HepG2 (cell line): ENCODE measurements around the gene ADAM19. TPM values are rescaled to one million over a fixed set of nuclear protein-coding genes. Genes with fewer than 3 reads are reported as not detected.

ENCODE experiments used
- ATAC-seq: fragments of 200-7000 bp; cut with Tn5 transposase; 3 replicates; pipeline ENCODE4 v1.9.1; 2020; ENCODE audit warnings: mild to moderate bottlenecking, moderate library complexity
- BruUV-seq: library from RNA; stranded (reverse); fragments of 400-500 nt; replicated peaks from 2 replicates; lab custom pipeline; 2021; lab: Mats Ljungman, UMichigan
- CTCF ChIA-PET: fragments of 300-600 bp; formaldehyde crosslinking; extraction: SDS; loops from one replicate; lab custom pipeline; 2021; ENCODE audit warnings: low total read pairs, inconsistent platforms, low intra/inter-chr PET ratio; lab: Yijun Ruan, JAX
- POLR2A ChIA-PET: fragments of 350-600 bp; sonication (Branson Sonifier 250); formaldehyde crosslinking; loops from one replicate; lab custom pipeline; 2020; ENCODE audit warnings: antibody characterized with exemption, inconsistent platforms; lab: Yijun Ruan, JAX
- DNase-seq: peaks from one replicate; pipeline ENCODE4 v3.0.0-alpha.2; 2015; ENCODE audit warnings: low spot score
- FAIRE-seq: peaks from 3 replicates; lab custom pipeline; 2011; peaks lifted over from hg19 to GRCh38; lab: Jason Lieb, UNC
- H2AFZ ChIP-seq: one replicate; pipeline ENCODE4 v1.6.1; 2011; ENCODE audit warnings: low read length, inconsistent platforms
- H3K27ac ChIP-seq: fragments of 300-600 bp; 3 replicates; pipeline ENCODE4 v1.8.0; 2011; ENCODE audit warnings: mixed run types, mild to moderate bottlenecking, mixed read lengths, low read length, inconsistent platforms; ENCODE audit not compliant: insufficient read depth; ENCODE audit errors: extremely low read length
- H3K27me3 ChIP-seq, 2 experiments: fragments of 200-600 bp in 1 of 2; 2 replicates in 1 of 2; 3 replicates in 1 of 2; pipeline versions ENCODE4 v1.6.0 to v1.8.0; 2011; ENCODE audit warnings: low read length in 2 of 2, mild to moderate bottlenecking in 2 of 2, moderate library complexity in 2 of 2, inconsistent platforms in 1 of 2; ENCODE audit not compliant: insufficient read depth in 2 of 2, control insufficient read depth in 1 of 2
- H3K36me3 ChIP-seq, 2 experiments: fragments of 200-600 bp in 1 of 2; replicated peaks in 1 of 2; 2 replicates in 1 of 2; 3 replicates in 1 of 2; pipeline versions ENCODE4 v1.5.1 to v1.8.0; 2011; ENCODE audit warnings: low read length in 2 of 2, inconsistent platforms in 1 of 2; ENCODE audit not compliant: insufficient read depth in 2 of 2, control insufficient read depth in 1 of 2
- H3K4me1 ChIP-seq: 2 replicates; pipeline ENCODE4 v1.5.1; 2012; ENCODE audit warnings: low read length, inconsistent platforms; ENCODE audit not compliant: insufficient read depth
- H3K4me2 ChIP-seq: 2 replicates; pipeline ENCODE4 v1.6.0; 2011; ENCODE audit warnings: low read depth, low read length, inconsistent platforms
- H3K4me3 ChIP-seq, 3 experiments: fragments of 200-600 bp in 1 of 3; sonication (generic), shearing (Covaris generic) in 1 of 3; replicated peaks in 1 of 3; 2 replicates each; pipeline ENCODE4 v1.5.1; 2011 to 2016; ENCODE audit warnings: low read length in 3 of 3, inconsistent platforms in 2 of 3, low read depth in 2 of 3, mild to moderate bottlenecking in 2 of 3, control low read depth in 1 of 3, mixed read lengths in 1 of 3; ENCODE audit not compliant: insufficient read depth in 1 of 3
- H3K79me2 ChIP-seq: one replicate; pipeline ENCODE4 v1.6.1; 2011; ENCODE audit warnings: low read length, inconsistent platforms; ENCODE audit not compliant: insufficient read depth
- H3K9ac ChIP-seq: 2 replicates; pipeline ENCODE4 v1.6.0; 2011; ENCODE audit warnings: mild to moderate bottlenecking, low read depth, low read length, inconsistent platforms; ENCODE audit not compliant: insufficient read depth
- H3K9me3 ChIP-seq: 2 replicates; pipeline ENCODE4 v1.5.1; 2012; ENCODE audit warnings: mild to moderate bottlenecking, low read length
- H4K20me1 ChIP-seq: 2 replicates; pipeline ENCODE4 v1.6.0; 2011; ENCODE audit warnings: inconsistent platforms, mild to moderate bottlenecking, low read length, moderate library complexity; ENCODE audit not compliant: insufficient read depth
- IRF2 ChIP-seq: IDR thresholded peaks from 2 replicates; pipeline ENCODE4 v1.6.1; 2018; ENCODE audit warnings: missing genetic modification reagents, missing compliant biosample characterization
- ISX ChIP-seq: sonication (generic); formaldehyde crosslinking; conservative IDR thresholded peaks from 2 replicates; pipeline ENCODE4 v1.5.0; 2020; ENCODE audit warnings: missing genetic modification reagents
- NRL ChIP-seq: sonication (generic); formaldehyde crosslinking; IDR thresholded peaks from 2 replicates; pipeline ENCODE4 v1.5.0; 2020; ENCODE audit warnings: missing genetic modification reagents, mild to moderate bottlenecking, moderate library complexity, borderline replicate concordance
- TP53 ChIP-seq: sonication (generic); formaldehyde crosslinking; conservative IDR thresholded peaks from 2 replicates; pipeline ENCODE4 v1.4.0; 2020; ENCODE audit warnings: missing genetic modification reagents
- ZNF335 ChIP-seq: sonication (generic); formaldehyde crosslinking; IDR thresholded peaks from 2 replicates; pipeline ENCODE4 v1.4.0; 2020; ENCODE audit warnings: missing genetic modification reagents
- WGBS: methylation state at CpG from one replicate; pipeline ENCODE4 v1.1.6; 2017; ENCODE audit warnings: low lambda C conversion rate; 5-methylcytosine and 5-hydroxymethylcytosine counted together
- in situ Hi-C: cut with HindIII; loops from 2 replicates; pipeline ENCODE4 v1.10.0; 2017; ENCODE audit warnings: low pct_unique_long_range_greater_than_20kb; ENCODE audit not compliant: extremely low pct_ligation_motif_present
- intact Hi-C: fragments of 100-400 bp; cut with micrococcal nuclease; formaldehyde crosslinking; loops from one replicate; pipeline ENCODE4 v1.10.0; 2022; ENCODE audit not compliant: unreplicated experiment
- polyA plus RNA-seq, 8 experiments: library from polyadenylated mRNA; depleted of rRNA in 3 of 8; stranded (reverse) in 7 of 8; unstranded in 1 of 8; fragments of >200 nt; fragmentation: Illumina TruSeq in 4 of 8; extraction: Trizol in 4 of 8; gene quantifications; 2 replicates each; pipeline versions ENCODE4 v1.2.1 to v1.2.3, GENCODE V29; 2011 to 2016; ENCODE audit warnings: low read depth in 4 of 8, missing spikeins in 1 of 8, mixed read lengths in 1 of 8; ENCODE audit not compliant: insufficient read depth in 1 of 8
- total RNA-seq, 5 experiments: library from RNA; depleted of rRNA; stranded (reverse); fragments of >200 nt; fragmentation: Illumina TruSeq; extraction: Trizol; gene quantifications; 2 replicates each; pipeline ENCODE4 v1.2.3, GENCODE V29; 2016; ENCODE audit warnings: low read depth in 1 of 5
- TF ChIP-seq, protein P1 (sequence below): IDR thresholded peaks from 2 replicates; pipeline ENCODE4 v1.6.1; 2018; ENCODE audit warnings: missing genetic modification reagents, mild to moderate bottlenecking, missing compliant biosample characterization
- TF ChIP-seq, protein P2 (sequence below): conservative IDR thresholded peaks from 2 replicates; pipeline ENCODE4 v1.6.1; 2018; ENCODE audit warnings: missing genetic modification reagents

The ADAM19 gene
- total and polyA plus RNA-seq, 2 of the 13 experiments (the other 11 are each of a cell fraction or from before 2014, with no cell fraction given), result 0.38 to 0.74 TPM

DNA sequence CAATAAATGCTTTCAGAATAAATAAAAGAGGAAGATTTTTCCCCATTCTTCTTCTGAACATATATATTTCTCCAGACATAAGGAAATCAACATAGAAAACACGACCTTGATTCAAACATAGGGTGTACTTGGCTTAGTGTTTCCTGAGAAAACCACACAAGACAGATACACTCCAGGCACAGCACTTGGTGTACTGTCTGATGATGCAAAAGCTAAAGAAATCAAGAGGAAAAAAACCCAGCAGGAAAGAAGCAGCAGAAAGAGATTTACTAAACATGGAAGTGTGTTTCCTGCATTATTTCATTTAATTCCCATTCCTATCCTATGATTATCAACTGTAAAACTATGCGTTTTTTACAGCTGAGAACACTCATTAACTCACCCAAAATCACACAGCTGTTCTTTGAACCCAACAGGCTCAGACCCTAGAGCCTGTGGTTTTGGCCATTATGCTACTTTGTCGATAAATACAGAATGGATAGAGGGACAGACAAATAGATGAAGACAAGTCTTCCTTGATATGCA, 69.4 kb downstream of the ADAM19 start:
- Histone ChIP-seq H3K79me2 (no peaks in the 10 kb centered on the region), H3K27me3 (no peaks in the 10 kb centered on the region), H3K4me2 (no peak overlapping the region), H3K36me3 (no peaks in the 10 kb centered on the region), H4K20me1 (no peaks in the 10 kb centered on the region), H3K9ac (no peak overlapping the region), H3K4me3 (no peak overlapping the region), H3K9me3 (no peaks in the 10 kb centered on the region), H2AFZ (no peak overlapping the region), H3K27ac (no peak overlapping the region), H3K4me1 (peaks cover 4% of the 10 kb centered on the region)
- CTCF ChIA-PET, result no interaction called here
- BruUV-seq, result no TSS peak
- no peak for TF ChIP-seq NRL
- TF ChIP-seq, protein P1, sequence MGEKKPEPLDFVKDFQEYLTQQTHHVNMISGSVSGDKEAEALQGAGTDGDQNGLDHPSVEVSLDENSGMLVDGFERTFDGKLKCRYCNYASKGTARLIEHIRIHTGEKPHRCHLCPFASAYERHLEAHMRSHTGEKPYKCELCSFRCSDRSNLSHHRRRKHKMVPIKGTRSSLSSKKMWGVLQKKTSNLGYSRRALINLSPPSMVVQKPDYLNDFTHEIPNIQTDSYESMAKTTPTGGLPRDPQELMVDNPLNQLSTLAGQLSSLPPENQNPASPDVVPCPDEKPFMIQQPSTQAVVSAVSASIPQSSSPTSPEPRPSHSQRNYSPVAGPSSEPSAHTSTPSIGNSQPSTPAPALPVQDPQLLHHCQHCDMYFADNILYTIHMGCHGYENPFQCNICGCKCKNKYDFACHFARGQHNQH (CRISPR knock-in tag), result no peak
- TF ChIP-seq IRF2 (CRISPR knock-in tag), result no peak
- no peak for TF ChIP-seq TP53 (CRISPR knock-in tag)
- TF ChIP-seq, protein P2, sequence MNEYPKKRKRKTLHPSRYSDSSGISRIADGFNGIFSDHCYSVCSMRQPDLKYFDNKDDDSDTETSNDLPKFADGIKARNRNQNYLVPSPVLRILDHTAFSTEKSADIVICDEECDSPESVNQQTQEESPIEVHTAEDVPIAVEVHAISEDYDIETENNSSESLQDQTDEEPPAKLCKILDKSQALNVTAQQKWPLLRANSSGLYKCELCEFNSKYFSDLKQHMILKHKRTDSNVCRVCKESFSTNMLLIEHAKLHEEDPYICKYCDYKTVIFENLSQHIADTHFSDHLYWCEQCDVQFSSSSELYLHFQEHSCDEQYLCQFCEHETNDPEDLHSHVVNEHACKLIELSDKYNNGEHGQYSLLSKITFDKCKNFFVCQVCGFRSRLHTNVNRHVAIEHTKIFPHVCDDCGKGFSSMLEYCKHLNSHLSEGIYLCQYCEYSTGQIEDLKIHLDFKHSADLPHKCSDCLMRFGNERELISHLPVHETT (CRISPR knock-in tag), result no peak
- TF ChIP-seq ZNF335 (CRISPR knock-in tag), result no peak
- TF ChIP-seq ISX (CRISPR knock-in tag), result no peak
- 43% methylated on average over 3 of the region's 3 CpGs for WGBS
- intact Hi-C loops (no loop called here), in situ Hi-C loops (no loop called here)
- no peak for ATAC-seq
- POLR2A ChIA-PET, result no interaction called here
- no peak for DNase-seq
- FAIRE-seq, result no peak
